GM12878 (cell line): ENCODE results near the gene OR5T1. TPM values are rescaled to one million over a fixed set of nuclear protein-coding genes. Genes with fewer than 3 reads are reported as not detected.

Experiments
- ATAC-seq: fragments of 200-7000 bp; cut with Tn5 transposase; 3 replicates; pipeline ENCODE4 v1.9.1; 2020; ENCODE audit warnings: mild to moderate bottlenecking, moderate library complexity
- BruUV-seq: library from RNA; stranded (reverse); fragments of 400-500 nt; replicated peaks from 2 replicates; lab custom pipeline; 2021; lab: Mats Ljungman, UMichigan
- CTCF ChIA-PET: fragments of 300-600 bp; sonication (Branson Sonifier 250); formaldehyde crosslinking; extraction: SDS; loops from one replicate; lab custom pipeline; 2021; ENCODE audit warnings: inconsistent platforms; lab: Yijun Ruan, JAX
- POLR2A ChIA-PET: fragments of 350-600 bp; formaldehyde crosslinking; extraction: SDS; loops from one replicate; lab custom pipeline; 2021; ENCODE audit warnings: inconsistent platforms; lab: Charles Lee
- RAD21 ChIA-PET: fragments of 300-600 bp; sonication (Branson Sonifier 250); formaldehyde crosslinking; loops from one replicate; lab custom pipeline; 2023; ENCODE audit warnings: antibody characterized with exemption; ENCODE audit not compliant: unreplicated experiment; lab: Charles Lee
- SMC1A ChIA-PET: fragments of 300-600 bp; sonication (Branson Sonifier 250); formaldehyde crosslinking; loops from one replicate; lab custom pipeline; 2023; ENCODE audit not compliant: unreplicated experiment, uncharacterized antibody; lab: Charles Lee
- DNase-seq: peaks from one replicate; pipeline ENCODE4 v3.0.0-alpha.2; 2011; ENCODE audit warnings: low read depth, low spot score
- FAIRE-seq: peaks from 3 replicates; lab custom pipeline; 2011; peaks lifted over from hg19 to GRCh38; lab: Jason Lieb, UNC
- H2AFZ ChIP-seq: 2 replicates; pipeline ENCODE4 v1.6.0; 2011; ENCODE audit warnings: low read depth, low read length, control low read depth; ENCODE audit not compliant: control insufficient read depth
- H3K27ac ChIP-seq: 2 replicates; pipeline ENCODE4 v1.5.1; 2011; ENCODE audit warnings: control low read depth; ENCODE audit not compliant: control insufficient read depth, insufficient read depth
- H3K27me3 ChIP-seq, 2 experiments: replicated peaks in 1 of 2; 2 replicates each; pipeline versions ENCODE4 v1.6.0 to v1.6.1; 2011; ENCODE audit warnings: low read length in 1 of 2; ENCODE audit not compliant: control insufficient read depth in 2 of 2, insufficient read depth in 2 of 2
- H3K36me3 ChIP-seq, 2 experiments: 2 replicates each; pipeline ENCODE4 v1.5.1; 2011; ENCODE audit warnings: low read length in 1 of 2; ENCODE audit not compliant: control insufficient read depth in 2 of 2, insufficient read depth in 2 of 2
- H3K4me1 ChIP-seq: 2 replicates; pipeline ENCODE4 v1.6.1; 2011; ENCODE audit warnings: mild to moderate bottlenecking, low read length, moderate library complexity, mixed read lengths; ENCODE audit not compliant: control insufficient read depth, insufficient read depth
- H3K4me2 ChIP-seq: 2 replicates; pipeline ENCODE4 v1.6.0; 2011; ENCODE audit warnings: control low read depth; ENCODE audit not compliant: control insufficient read depth, insufficient read depth
- H3K4me3 ChIP-seq: fragments of 200-600 bp; sonication (generic); 2 replicates; pipeline ENCODE4 v1.5.1; 2016
- H3K79me2 ChIP-seq: 2 replicates; pipeline ENCODE4 v1.6.0; 2011; ENCODE audit warnings: low read length; ENCODE audit not compliant: control insufficient read depth, insufficient read depth
- H3K9ac ChIP-seq: 2 replicates; pipeline ENCODE4 v1.8.0; 2011; ENCODE audit warnings: low read length, control low read depth, mixed read lengths; ENCODE audit not compliant: control insufficient read depth, insufficient read depth
- H3K9me3 ChIP-seq: replicated peaks from 3 replicates; pipeline ENCODE4 v1.5.1; 2011; ENCODE audit warnings: mild to moderate bottlenecking, low read length; ENCODE audit not compliant: control insufficient read depth, insufficient read depth
- H4K20me1 ChIP-seq: 2 replicates; pipeline ENCODE4 v1.6.0; 2011; ENCODE audit not compliant: control insufficient read depth, insufficient read depth
- BCL11A ChIP-seq: IDR thresholded peaks from 2 replicates; pipeline ENCODE4 v1.6.1; 2011; ENCODE audit warnings: low read depth, low read length
- CBFB ChIP-seq: IDR thresholded peaks from 2 replicates; pipeline ENCODE4 v1.6.1; 2016; ENCODE audit warnings: antibody characterized with exemption, low read depth
- FOS ChIP-seq: IDR thresholded peaks from 3 replicates; pipeline ENCODE4 v1.6.1; 2011; ENCODE audit warnings: borderline replicate concordance; ENCODE audit not compliant: insufficient read length; ENCODE audit errors: extremely low read depth
- MEF2A ChIP-seq: IDR thresholded peaks from 2 replicates; pipeline ENCODE4 v1.6.1; 2011; ENCODE audit warnings: low read depth, mild to moderate bottlenecking, low read length, moderate library complexity; ENCODE audit not compliant: insufficient read depth
- NBN ChIP-seq: fragments of 450-650 bp; IDR thresholded peaks from 2 replicates; pipeline ENCODE4 v1.6.1; 2016
- NR2C1 ChIP-seq: fragments of 450-650 bp; IDR thresholded peaks from 2 replicates; pipeline ENCODE4 v1.6.1; 2017; ENCODE audit warnings: antibody characterized with exemption, mild to moderate bottlenecking, moderate library complexity
- NRF1 ChIP-seq: conservative IDR thresholded peaks from 2 replicates; pipeline ENCODE4 v1.6.1; 2011; ENCODE audit warnings: mild to moderate bottlenecking, low read depth, low read length, improper control_type of control experiment
- SIX5 ChIP-seq: IDR thresholded peaks from 2 replicates; pipeline ENCODE4 v1.6.1; 2011; ENCODE audit warnings: mild to moderate bottlenecking, low read depth, low read length, moderate library complexity; ENCODE audit not compliant: severe bottlenecking
- TCF12 ChIP-seq: IDR thresholded peaks from 2 replicates; pipeline ENCODE4 v1.6.1; 2011; ENCODE audit warnings: low read depth, mild to moderate bottlenecking, low read length
- TCF7 ChIP-seq: IDR thresholded peaks from 2 replicates; pipeline ENCODE4 v1.6.1; 2014; ENCODE audit warnings: antibody characterized with exemption, borderline replicate concordance
- WRNIP1 ChIP-seq: IDR thresholded peaks from 2 replicates; pipeline ENCODE4 v1.6.1; 2011; ENCODE audit warnings: low read depth, low read length, improper control_type of control experiment, borderline replicate concordance
- YY1 ChIP-seq: IDR thresholded peaks from 2 replicates; pipeline ENCODE4 v1.6.1; 2011; ENCODE audit warnings: low read depth, mild to moderate bottlenecking, low read length
- WGBS: methylation state at CpG from one replicate; pipeline ENCODE4 v1.1.6; 2016; ENCODE audit warnings: low lambda C conversion rate; ENCODE audit not compliant: insufficient replicate concordance, insufficient coverage; ENCODE audit errors: missing lambda C conversion rate; 5-methylcytosine and 5-hydroxymethylcytosine counted together
- in situ Hi-C: fragments of 300-500 bp; cut with MboI; formaldehyde crosslinking; loops from 9 replicates; pipeline ENCODE4 v1.14.3; 2018; ENCODE audit warnings: mixed read lengths
- intact Hi-C: fragments of 100-400 bp; cut with micrococcal nuclease; formaldehyde crosslinking; loops from one replicate; pipeline ENCODE4 v1.14.2; 2022; ENCODE audit not compliant: unreplicated experiment
- polyA plus RNA-seq, 11 experiments: library from polyadenylated mRNA; depleted of rRNA in 4 of 11; unstranded in 6 of 11; stranded (reverse) in 5 of 11; fragments of >200 nt; fragmentation: Nextera tagmentation in 4 of 11; fragmentation: Illumina TruSeq in 1 of 11; extraction: Ambion mirVana in 4 of 11; extraction: Trizol in 1 of 11; gene quantifications; 1 replicate in 1 of 11; 2 replicates in 10 of 11; pipeline versions ENCODE4 v1.2.1 to v1.2.3, GENCODE V29; 2011 to 2016; ENCODE audit warnings: inconsistent platforms in 2 of 11, missing spikeins in 2 of 11, low read depth in 1 of 11
- total RNA-seq, 4 experiments: library from RNA; depleted of rRNA in 3 of 4; stranded (reverse); fragments of >200 nt in 3 of 4; fragmentation: Illumina TruSeq in 1 of 4; extraction: Trizol in 1 of 4; gene quantifications; 2 replicates each; pipeline versions ENCODE4 v1.2.1 to v1.2.3, GENCODE V29; 2013 to 2021
- TF ChIP-seq, protein P1 (sequence below): fragments of 450-650 bp; IDR thresholded peaks from 2 replicates; pipeline ENCODE4 v1.6.1; 2017; ENCODE audit warnings: antibody characterized with exemption, mild to moderate bottlenecking, moderate library complexity
- TF ChIP-seq, protein P2 (sequence below): fragments of 450-650 bp; IDR thresholded peaks from 2 replicates; pipeline ENCODE4 v1.6.1; 2018; ENCODE audit warnings: mild to moderate bottlenecking, low read depth, moderate library complexity; ENCODE audit not compliant: partially characterized antibody
- TF ChIP-seq, protein P3 (sequence below): IDR thresholded peaks from 2 replicates; pipeline ENCODE4 v1.6.1; 2012; ENCODE audit warnings: low read depth, low read length, improper control_type of control experiment

OR5T1 gene
- total and polyA plus RNA-seq, 10 of the 15 experiments (the other 5 are each of a cell fraction or from before 2014, with no cell fraction given) = not detected

DNA sequence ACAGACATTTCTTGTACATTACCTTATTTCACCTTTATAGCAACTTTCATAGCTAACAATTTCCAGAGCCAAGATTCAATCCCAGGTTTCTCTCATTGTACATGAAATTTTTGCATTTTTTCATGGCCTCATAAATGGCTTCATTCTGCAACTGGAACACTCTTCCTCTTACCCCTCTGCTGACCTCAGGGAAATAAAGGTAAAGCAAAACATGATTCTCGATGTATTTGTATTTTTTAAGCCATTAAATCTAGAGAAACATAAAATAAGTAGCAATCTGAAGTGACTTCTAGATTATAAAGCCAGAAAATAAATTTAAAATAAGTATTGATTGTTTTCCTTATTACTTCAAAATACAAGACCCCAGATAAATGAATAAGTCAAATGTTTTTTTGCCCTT is 39.8 kb upstream of the OR5T1 start, which contains the start of gene OR5T2:
TSS of gene OR5T2 (minus strand) at position 101 of the 400 bp plus-strand sequence. CDS start 1,193 bp downstream, outside the sequence.
- in situ Hi-C loops = no loop called here
- ATAC-seq (no peak), DNase-seq (no peak)
- no peaks in the 10 kb centered on the region for H3K27me3 ChIP-seq
- TF ChIP-seq, protein P1, sequence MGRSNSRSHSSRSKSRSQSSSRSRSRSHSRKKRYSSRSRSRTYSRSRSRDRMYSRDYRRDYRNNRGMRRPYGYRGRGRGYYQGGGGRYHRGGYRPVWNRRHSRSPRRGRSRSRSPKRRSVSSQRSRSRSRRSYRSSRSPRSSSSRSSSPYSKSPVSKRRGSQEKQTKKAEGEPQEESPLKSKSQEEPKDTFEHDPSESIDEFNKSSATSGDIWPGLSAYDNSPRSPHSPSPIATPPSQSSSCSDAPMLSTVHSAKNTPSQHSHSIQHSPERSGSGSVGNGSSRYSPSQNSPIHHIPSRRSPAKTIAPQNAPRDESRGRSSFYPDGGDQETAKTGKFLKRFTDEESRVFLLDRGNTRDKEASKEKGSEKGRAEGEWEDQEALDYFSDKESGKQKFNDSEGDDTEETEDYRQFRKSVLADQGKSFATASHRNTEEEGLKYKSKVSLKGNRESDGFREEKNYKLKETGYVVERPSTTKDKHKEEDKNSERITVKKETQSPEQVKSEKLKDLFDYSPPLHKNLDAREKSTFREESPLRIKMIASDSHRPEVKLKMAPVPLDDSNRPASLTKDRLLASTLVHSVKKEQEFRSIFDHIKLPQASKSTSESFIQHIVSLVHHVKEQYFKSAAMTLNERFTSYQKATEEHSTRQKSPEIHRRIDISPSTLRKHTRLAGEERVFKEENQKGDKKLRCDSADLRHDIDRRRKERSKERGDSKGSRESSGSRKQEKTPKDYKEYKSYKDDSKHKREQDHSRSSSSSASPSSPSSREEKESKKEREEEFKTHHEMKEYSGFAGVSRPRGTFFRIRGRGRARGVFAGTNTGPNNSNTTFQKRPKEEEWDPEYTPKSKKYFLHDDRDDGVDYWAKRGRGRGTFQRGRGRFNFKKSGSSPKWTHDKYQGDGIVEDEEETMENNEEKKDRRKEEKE = no peak
- TF ChIP-seq BCL11A (no peak), NRF1 (no peak), NR2C1 (no peak), SIX5 (no peak), MEF2A (no peak), YY1 (no peak), CBFB (no peak), TCF7 (no peak), WRNIP1 (no peak), TCF12 (no peak), NBN (no peak), FOS (no peak)
- TF ChIP-seq, protein P2, sequence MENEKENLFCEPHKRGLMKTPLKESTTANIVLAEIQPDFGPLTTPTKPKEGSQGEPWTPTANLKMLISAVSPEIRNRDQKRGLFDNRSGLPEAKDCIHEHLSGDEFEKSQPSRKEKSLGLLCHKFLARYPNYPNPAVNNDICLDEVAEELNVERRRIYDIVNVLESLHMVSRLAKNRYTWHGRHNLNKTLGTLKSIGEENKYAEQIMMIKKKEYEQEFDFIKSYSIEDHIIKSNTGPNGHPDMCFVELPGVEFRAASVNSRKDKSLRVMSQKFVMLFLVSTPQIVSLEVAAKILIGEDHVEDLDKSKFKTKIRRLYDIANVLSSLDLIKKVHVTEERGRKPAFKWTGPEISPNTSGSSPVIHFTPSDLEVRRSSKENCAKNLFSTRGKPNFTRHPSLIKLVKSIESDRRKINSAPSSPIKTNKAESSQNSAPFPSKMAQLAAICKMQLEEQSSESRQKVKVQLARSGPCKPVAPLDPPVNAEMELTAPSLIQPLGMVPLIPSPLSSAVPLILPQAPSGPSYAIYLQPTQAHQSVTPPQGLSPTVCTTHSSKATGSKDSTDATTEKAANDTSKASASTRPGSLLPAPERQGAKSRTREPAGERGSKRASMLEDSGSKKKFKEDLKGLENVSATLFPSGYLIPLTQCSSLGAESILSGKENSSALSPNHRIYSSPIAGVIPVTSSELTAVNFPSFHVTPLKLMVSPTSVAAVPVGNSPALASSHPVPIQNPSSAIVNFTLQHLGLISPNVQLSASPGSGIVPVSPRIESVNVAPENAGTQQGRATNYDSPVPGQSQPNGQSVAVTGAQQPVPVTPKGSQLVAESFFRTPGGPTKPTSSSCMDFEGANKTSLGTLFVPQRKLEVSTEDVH = no peak
- TF ChIP-seq, protein P3, sequence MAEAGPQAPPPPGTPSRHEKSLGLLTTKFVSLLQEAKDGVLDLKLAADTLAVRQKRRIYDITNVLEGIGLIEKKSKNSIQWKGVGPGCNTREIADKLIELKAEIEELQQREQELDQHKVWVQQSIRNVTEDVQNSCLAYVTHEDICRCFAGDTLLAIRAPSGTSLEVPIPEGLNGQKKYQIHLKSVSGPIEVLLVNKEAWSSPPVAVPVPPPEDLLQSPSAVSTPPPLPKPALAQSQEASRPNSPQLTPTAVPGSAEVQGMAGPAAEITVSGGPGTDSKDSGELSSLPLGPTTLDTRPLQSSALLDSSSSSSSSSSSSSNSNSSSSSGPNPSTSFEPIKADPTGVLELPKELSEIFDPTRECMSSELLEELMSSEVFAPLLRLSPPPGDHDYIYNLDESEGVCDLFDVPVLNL = no peak
- TF ChIP-seq, all 136 proteins: peak for 0
- ChIA-PET POLR2A (no interaction called here), RAD21 (no interaction called here), SMC1A (no interaction called here), CTCF (no interaction called here)
- H3K4me2 ChIP-seq = no peak within 1 kb of the TSS
- BruUV-seq = no TSS peak
- no peak within 1 kb of the TSS for H3K27ac ChIP-seq
- H3K79me2 ChIP-seq = no peaks in the 10 kb centered on the region
- H2AFZ ChIP-seq = no peak within 1 kb of the TSS
- intact Hi-C loops = no loop called here
- no peak for FAIRE-seq
- 0% methylated on average over 1 of the region's 1 CpG for WGBS
- no peaks in the 10 kb centered on the region for H3K9me3 ChIP-seq
- H3K4me1 ChIP-seq = no peaks in the 10 kb centered on the region
- H3K36me3 ChIP-seq = no peaks in the 10 kb centered on the region
- no peak within 1 kb of the TSS for H3K4me3 ChIP-seq
- no peaks in the 10 kb centered on the region for H4K20me1 ChIP-seq
- H3K9ac ChIP-seq = no peak within 1 kb of the TSS
